T-cell (primary cell): ENCODE results near the gene ERVW-1. TPM values are rescaled to one million over a fixed set of nuclear protein-coding genes. Genes with fewer than 3 reads are reported as not detected.

Experiments used
- ATAC-seq, 4 experiments: fragments of 200-7000 bp in 3 of 4; fragments of 150-1000 bp in 1 of 4; cut with Tn5 transposase; replicated peaks in 1 of 4; 1 replicate in 3 of 4; 2 replicates in 1 of 4; pipeline ENCODE4 v1.10.0; 2021; ENCODE audit warnings: moderate library complexity in 3 of 4, mild to moderate bottlenecking in 2 of 4, moderate number of reproducible peaks in 1 of 4
- CTCF ChIA-PET, 2 donors: fragments of 300-600 bp; sonication (Branson Sonifier 250); formaldehyde crosslinking; loops; one replicate each; lab custom pipeline; 2022; ENCODE audit warnings: antibody characterized with exemption in 2 of 2; lab: Charles Lee
- POLR2A ChIA-PET, 2 donors: fragments of 300-600 bp; sonication (Branson Sonifier 250); formaldehyde crosslinking; loops; one replicate each; lab custom pipeline; 2022; ENCODE audit warnings: antibody characterized with exemption in 2 of 2; lab: Charles Lee
- DNase-seq, 35 experiments: peaks; one replicate each; pipeline versions ENCODE4 v3.0.0 to v3.0.0-alpha.2; 2013 to 2023
- H3K27ac ChIP-seq: one replicate; pipeline ENCODE4 v1.5.1; 2013; ENCODE audit warnings: low read length
- H3K27me3 ChIP-seq, 2 experiments: replicated peaks in 1 of 2; 1 replicate in 1 of 2; 2 replicates in 1 of 2; pipeline versions ENCODE4 v1.6.1 to v1.7.0; 2013; ENCODE audit warnings: low read length in 1 of 2, mixed read lengths in 1 of 2; ENCODE audit not compliant: control insufficient read depth in 2 of 2, insufficient read depth in 2 of 2; ENCODE audit errors: extremely low read depth in 1 of 2
- H3K36me3 ChIP-seq, 2 donors: 1 replicate in 1 of 2; 2 replicates in 1 of 2; pipeline versions ENCODE4 v1.6.1 to v1.7.0; 2013; ENCODE audit warnings: low read length in 1 of 2; ENCODE audit not compliant: control insufficient read depth in 2 of 2, insufficient read depth in 1 of 2; ENCODE audit errors: extremely low read depth in 1 of 2
- H3K4me1 ChIP-seq, 2 experiments: 1 replicate in 1 of 2; 2 replicates in 1 of 2; pipeline versions ENCODE4 v1.6.1 to v1.7.0; 2013; ENCODE audit warnings: low read length in 2 of 2, mixed read lengths in 1 of 2; ENCODE audit not compliant: insufficient read depth in 2 of 2, control insufficient read depth in 1 of 2; ENCODE audit errors: extremely low read depth in 1 of 2
- H3K4me3 ChIP-seq, 2 donors: 1 replicate in 1 of 2; 2 replicates in 1 of 2; pipeline versions ENCODE4 v1.5.1 to v1.7.0; 2013; ENCODE audit warnings: mild to moderate bottlenecking in 2 of 2, low read length in 1 of 2, moderate library complexity in 1 of 2; ENCODE audit not compliant: control insufficient read depth in 1 of 2; ENCODE audit errors: extremely low read depth in 1 of 2
- H3K9me3 ChIP-seq: 2 replicates; pipeline ENCODE4 v1.7.0; 2013
- H3K27ac Mint-ChIP-seq, 2 donors: one replicate each; pipeline ENCODE4 v1.8.0; 2020 to 2021; ENCODE audit warnings: mild to moderate bottlenecking in 2 of 2, mixed read lengths in 2 of 2
- H3K27me3 Mint-ChIP-seq, 2 donors: one replicate each; pipeline ENCODE4 v1.8.0; 2021 to 2022; ENCODE audit warnings: mixed read lengths in 2 of 2
- H3K36me3 Mint-ChIP-seq: one replicate; pipeline ENCODE4 v1.8.0; 2021; ENCODE audit warnings: mixed read lengths
- H3K4me1 Mint-ChIP-seq, 3 donors: one replicate each; pipeline ENCODE4 v1.8.0; 2020 to 2022; ENCODE audit warnings: mixed read lengths in 3 of 3, mild to moderate bottlenecking in 1 of 3
- H3K4me3 Mint-ChIP-seq, 3 donors: one replicate each; pipeline ENCODE4 v1.8.0; 2020 to 2022; ENCODE audit warnings: mild to moderate bottlenecking in 3 of 3, mixed read lengths in 3 of 3, moderate library complexity in 3 of 3
- H3K9me3 Mint-ChIP-seq, 3 donors: one replicate each; pipeline ENCODE4 v1.8.0; 2020 to 2022; ENCODE audit warnings: mixed read lengths in 3 of 3
- WGBS: methylation state at CpG from one replicate; pipeline ENCODE4 v1.1.5; 2013; ENCODE audit warnings: missing lambda C conversion rate; ENCODE audit not compliant: insufficient coverage; 5-methylcytosine and 5-hydroxymethylcytosine counted together
- total RNA-seq, 35 experiments: library from RNA in 6 of 35; stranded (reverse) in 6 of 35; fragments of 120-200 nt in 1 of 35; gene quantifications; one replicate each; pipeline versions ENCODE4 v1.2.1 to v1.2.4 and lab custom pipeline; 2013 to 2026

The ERVW-1 gene
- total RNA-seq, 5 donors from 2014 or later (not counting 1 experiment from before 2014, with no cell fraction given) = 0.16 TPM; not detected in 4

- DNase-seq (no peak), ATAC-seq (no peak)
- Mint-ChIP-seq H3K4me3 (no peak overlapping the region), H3K9me3 (no peaks in the 10 kb centered on the region), H3K27ac (no peak overlapping the region), H3K36me3 (no peaks in the 10 kb centered on the region), H3K4me1 (peaks cover 0 to 8% (median 0%) of the 10 kb centered on the region in 3 donors), H3K27me3 (no peaks in the 10 kb centered on the region)
- H3K27ac ChIP-seq = no peak overlapping the region
- no peaks in the 10 kb centered on the region for H3K4me1 ChIP-seq
- CTCF ChIA-PET = interaction anchor here (0.6 to 1.6 kb wide), 5 partner anchors 9 to 148 kb away, joined by 3 to 5 read pairs (median 3); partner anchors contain the start of gene GATAD1 (in 1 of the 2)
- POLR2A ChIA-PET = interaction anchor here (0.6 kb wide), 2 partner anchors 26 to 524 kb away, joined by 4 to 5 read pairs; no protein-coding TSS in a partner anchor
- H3K36me3 ChIP-seq = no peaks in the 10 kb centered on the region
- peaks cover 0 to 3% of the 10 kb centered on the region in 2 experiments for H3K27me3 ChIP-seq
- H3K9me3 ChIP-seq = no peaks in the 10 kb centered on the region
- no peak overlapping the region for H3K4me3 ChIP-seq
- no CpG with 5 or more reads among the region's 6 CpGs for WGBS
Measured at GRCh38 chr7:92437956-92438491, 39.7 kb downstream of the ERVW-1 start.

GRCh38 chr7:92436612-92437445 lies 40.9 kb downstream of the ERVW-1 start:
- Mint-ChIP-seq H3K4me1 (peaks cover 0 to under 1% (median 0%) of the 10 kb centered on the region in 3 donors), H3K4me3 (no peak overlapping the region), H3K36me3 (no peaks in the 10 kb centered on the region), H3K9me3 (no peaks in the 10 kb centered on the region), H3K27ac (no peak overlapping the region), H3K27me3 (no peaks in the 10 kb centered on the region)
- Histone ChIP-seq H3K36me3 (no peaks in the 10 kb centered on the region), H3K4me3 (no peak overlapping the region), H3K27me3 (peaks cover 0 to 3% of the 10 kb centered on the region in 2 experiments), H3K4me1 (no peaks in the 10 kb centered on the region), H3K27ac (no peak overlapping the region), H3K9me3 (no peaks in the 10 kb centered on the region)
- 83% methylated on average over 3 of the region's 7 CpGs for WGBS
- CTCF ChIA-PET = interaction anchor here in 1 of 2 donors (0.7 to 1.1 kb wide), 2 partner anchors 10 to 95 kb away, joined by 3 to 5 read pairs; partner anchors contain the start of gene GATAD1
- POLR2A ChIA-PET = interaction anchor here in 1 of 2 donors (0.7 kb wide), 1 partner anchor 122 kb away, joined by 4 read pairs; no protein-coding TSS in a partner anchor
- no peak for DNase-seq
- ATAC-seq = no peak

- H3K36me3 Mint-ChIP-seq = no peaks in the 10 kb centered on the region
- CTCF ChIA-PET = no interaction called here
- Histone ChIP-seq H3K36me3 (no peaks in the 10 kb centered on the region), H3K4me3 (no peak overlapping the region), H3K27ac (no peak overlapping the region), H3K4me1 (no peaks in the 10 kb centered on the region), H3K27me3 (peaks cover 0 to 3% of the 10 kb centered on the region in 2 experiments), H3K9me3 (no peaks in the 10 kb centered on the region)
- H3K27ac Mint-ChIP-seq = no peak overlapping the region
- WGBS = no CpG with 5 or more reads among the region's 2 CpGs
- POLR2A ChIA-PET = no interaction called here
- no peak overlapping the region for H3K4me3 Mint-ChIP-seq
- ATAC-seq (no peak), DNase-seq (no peak)
- no peaks in the 10 kb centered on the region for H3K9me3 Mint-ChIP-seq
- H3K27me3 Mint-ChIP-seq = no peaks in the 10 kb centered on the region
- no peaks in the 10 kb centered on the region for H3K4me1 Mint-ChIP-seq
Measured at GRCh38 chr7:92435542-92435941, 42.2 kb downstream of the ERVW-1 start.

- WGBS = 95% methylated on average over 6 of the region's 8 CpGs
- Histone ChIP-seq H3K36me3 (no peaks in the 10 kb centered on the region), H3K9me3 (no peaks in the 10 kb centered on the region), H3K4me3 (no peak overlapping the region), H3K27me3 (peaks cover 0 to 3% of the 10 kb centered on the region in 2 experiments), H3K4me1 (no peaks in the 10 kb centered on the region), H3K27ac (no peak overlapping the region)
- ChIA-PET POLR2A (no interaction called here), CTCF (interaction anchor here in 1 of 2 donors (0.6 kb wide), 1 partner anchor 9 kb away, joined by 3 read pairs; no protein-coding TSS in a partner anchor)
- no peak overlapping the region for H3K4me3 Mint-ChIP-seq
- H3K27me3 Mint-ChIP-seq = no peaks in the 10 kb centered on the region
- H3K4me1 Mint-ChIP-seq = no peaks in the 10 kb centered on the region
- no peaks in the 10 kb centered on the region for H3K9me3 Mint-ChIP-seq
- DNase-seq (no peak), ATAC-seq (no peak)
- no peak overlapping the region for H3K27ac Mint-ChIP-seq
- no peaks in the 10 kb centered on the region for H3K36me3 Mint-ChIP-seq
Measured at GRCh38 chr7:92433019-92433418, 44.7 kb downstream of the ERVW-1 start.

- H3K9me3 Mint-ChIP-seq = no peaks in the 10 kb centered on the region
- Histone ChIP-seq H3K36me3 (no peaks in the 10 kb centered on the region), H3K4me3 (no peak overlapping the region), H3K27me3 (peaks cover 0 to 3% of the 10 kb centered on the region in 2 experiments), H3K4me1 (no peaks in the 10 kb centered on the region), H3K27ac (no peak overlapping the region), H3K9me3 (no peaks in the 10 kb centered on the region)
- H3K36me3 Mint-ChIP-seq = no peaks in the 10 kb centered on the region
- WGBS = no CpG with 5 or more reads among the region's 3 CpGs
- H3K4me3 Mint-ChIP-seq = no peak overlapping the region
- DNase-seq = no peak
- ChIA-PET POLR2A (interaction anchor here in 1 of 2 donors (0.5 kb wide), 1 partner anchor 350 kb away, joined by 3 read pairs; no protein-coding TSS in a partner anchor), CTCF (no interaction called here)
- peaks cover 0 to 3% of the 10 kb centered on the region in 2 donors for H3K27me3 Mint-ChIP-seq
- H3K27ac Mint-ChIP-seq = no peak overlapping the region
- no peaks in the 10 kb centered on the region for H3K4me1 Mint-ChIP-seq
- no peak for ATAC-seq
Measured at GRCh38 chr7:92432299-92432946, 45.3 kb downstream of the ERVW-1 start.

- DNase-seq = no peak
- no peaks in the 10 kb centered on the region for H3K36me3 Mint-ChIP-seq
- H3K4me1 ChIP-seq = peaks cover 0 to 8% of the 10 kb centered on the region in 2 experiments
- H3K4me3 ChIP-seq = no peak overlapping the region
- peaks cover 7 to 18% of the 10 kb centered on the region in 2 donors for H3K27me3 Mint-ChIP-seq
- H3K4me3 Mint-ChIP-seq = no peak overlapping the region
- peaks cover 0 to 13% of the 10 kb centered on the region in 2 experiments for H3K27me3 ChIP-seq
- no peaks in the 10 kb centered on the region for H3K9me3 Mint-ChIP-seq
- peaks cover 6 to 13% (median 11%) of the 10 kb centered on the region in 3 donors for H3K4me1 Mint-ChIP-seq
- H3K27ac Mint-ChIP-seq = no peak overlapping the region
- H3K36me3 ChIP-seq = no peaks in the 10 kb centered on the region
- ChIA-PET CTCF (interaction anchor here (1.0 to 4.0 kb wide), 3 partner anchors 19 to 34 kb away, joined by 3 to 66 read pairs (median 7); partner anchors contain the start of gene GATAD1 (in 2 of the 2)), POLR2A (interaction anchor here in 1 of 2 donors (0.7 kb wide), 1 partner anchor 1613 kb away, joined by 6 read pairs; no protein-coding TSS in a partner anchor)
- no peak overlapping the region for H3K27ac ChIP-seq
- no peak for ATAC-seq
- WGBS = 100% methylated on average over 1 of the region's 3 CpGs
- H3K9me3 ChIP-seq = no peaks in the 10 kb centered on the region
Measured at GRCh38 chr7:92427193-92427592, 50.6 kb downstream of the ERVW-1 start.
